ENCODE results near the gene TMBIM6. TPM values are rescaled to one million over a fixed set of nuclear protein-coding genes. Genes with fewer than 3 reads are reported as not detected.
"Not testable (repeated sequence)": the region's sequence is repeated elsewhere in the genome, so short reads cannot be mapped to it uniquely, and the experiment has no call there.

TMBIM6 gene
- total and polyA plus RNA-seq, 2 donors from 2014 or later = 644 to 724 TPM

- peak; percentile 96 to 99 (median 98) for DNase-seq
- peak; percentile 98 for TF ChIP-seq CTCF (IDR thresholded peaks at IDR 0.05; ENCODE audit: borderline replicate concordance, extremely low read depth, insufficient read depth)
- intact Hi-C loops (cut with DNase I) = loop anchor here (5.0 kb wide), 1 partner anchor 65 kb away; no protein-coding TSS in a partner anchor
- Histone ChIP-seq H3K27ac (ENCODE audit: low read depth in 2 of 2, low read length in 2 of 2) (peak within 1 kb of the TSS; percentile 81 to 85), H3K9ac (ENCODE audit: low read length in 3 of 3) (peak within 1 kb of the TSS; percentile 50 to 75 (median 56)), H3K27me3 (ENCODE audit: control insufficient read depth, insufficient read depth, low read length) (no peaks in the 10 kb centered on the region), H3K9me3 (ENCODE audit: control insufficient read depth in 2 of 3, insufficient read depth in 1 of 3, low read length in 3 of 3) (no peaks in the 10 kb centered on the region), H3K4me3 (ENCODE audit: low read length in 3 of 3) (peak within 1 kb of the TSS; percentile 55 to 71 (median 59)), H3K4me1 (ENCODE audit: control insufficient read depth in 2 of 3, insufficient read depth in 2 of 3, low read depth in 1 of 3, low read length in 3 of 3) (peaks cover 0 to 9% (median 0%) of the 10 kb centered on the region in 3 donors), H3K36me3 (ENCODE audit: control insufficient read depth in 2 of 3, insufficient read depth in 3 of 3, low read length in 3 of 3) (no peaks in the 10 kb centered on the region)
- FAIRE-seq = no peak
Observed at GRCh38 chr12:49707128-49707811, 34.1 kb upstream of the TMBIM6 start, which contains the start of gene FMNL3. Gene FMNL3 (minus strand): TSS chr12:49707405. CDS start chr12:49707180, 225 bp downstream.

- H3K4me1 ChIP-seq (ENCODE audit: control insufficient read depth in 2 of 3, insufficient read depth in 2 of 3, low read depth in 1 of 3, low read length in 3 of 3) = peaks cover 0 to 9% (median 0%) of the 10 kb centered on the region in 3 donors
- DNase-seq (peak in 1 of 5 donors; percentile 21), FAIRE-seq (no peak)
- H3K4me3 ChIP-seq (ENCODE audit: low read length in 3 of 3) = peak overlapping the region in 2 of 3 donors; percentile 3 to 42
- no peaks in the 10 kb centered on the region for H3K27me3 ChIP-seq (ENCODE audit: control insufficient read depth, insufficient read depth, low read length)
- H3K9ac ChIP-seq (ENCODE audit: low read length in 3 of 3) = peak overlapping the region in 1 of 3 donors; percentile 52
- no peaks in the 10 kb centered on the region for H3K36me3 ChIP-seq (ENCODE audit: control insufficient read depth in 2 of 3, insufficient read depth in 3 of 3, low read length in 3 of 3)
- H3K9me3 ChIP-seq (ENCODE audit: control insufficient read depth in 2 of 3, insufficient read depth in 1 of 3, low read length in 3 of 3) = no peaks in the 10 kb centered on the region
- no peak for TF ChIP-seq CTCF (IDR thresholded peaks at IDR 0.05; ENCODE audit: borderline replicate concordance, extremely low read depth, insufficient read depth)
- intact Hi-C loops (cut with DNase I) = loop anchor here (5.0 kb wide), 1 partner anchor 65 kb away; no protein-coding TSS in a partner anchor
- H3K27ac ChIP-seq (ENCODE audit: low read depth in 2 of 2, low read length in 2 of 2) = no peak overlapping the region
Observed at GRCh38 chr12:49707812-49708147, 33.6 kb upstream of the TMBIM6 start.

GRCh38 chr12:49708851-49709250, 32.5 kb upstream of the TMBIM6 start:
- no peaks in the 10 kb centered on the region for H3K36me3 ChIP-seq (ENCODE audit: control insufficient read depth in 2 of 3, insufficient read depth in 3 of 3, low read length in 3 of 3)
- H3K4me3 ChIP-seq (ENCODE audit: low read length in 3 of 3) = no peak overlapping the region
- intact Hi-C loops (cut with DNase I) = loop anchor here (5.0 kb wide), 1 partner anchor 67 kb away; no protein-coding TSS in a partner anchor
- H3K4me1 ChIP-seq (ENCODE audit: control insufficient read depth in 2 of 3, insufficient read depth in 2 of 3, low read depth in 1 of 3, low read length in 3 of 3) = peaks cover 0 to 4% (median 0%) of the 10 kb centered on the region in 3 donors
- no peak for TF ChIP-seq CTCF (IDR thresholded peaks at IDR 0.05; ENCODE audit: borderline replicate concordance, extremely low read depth, insufficient read depth)
- no peaks in the 10 kb centered on the region for H3K27me3 ChIP-seq (ENCODE audit: control insufficient read depth, insufficient read depth, low read length)
- DNase-seq (no peak), FAIRE-seq (no peak)
- H3K9ac ChIP-seq (ENCODE audit: low read length in 3 of 3) = no peak overlapping the region
- no peaks in the 10 kb centered on the region for H3K9me3 ChIP-seq (ENCODE audit: control insufficient read depth in 2 of 3, insufficient read depth in 1 of 3, low read length in 3 of 3)
- H3K27ac ChIP-seq (ENCODE audit: low read depth in 2 of 2, low read length in 2 of 2) = no peak overlapping the region

- H3K9me3 ChIP-seq (ENCODE audit: control insufficient read depth in 2 of 3, insufficient read depth in 1 of 3, low read length in 3 of 3); H3K27me3 ChIP-seq (ENCODE audit: control insufficient read depth, insufficient read depth, low read length); H3K27ac ChIP-seq (ENCODE audit: low read depth in 2 of 2, low read length in 2 of 2); H3K4me1 ChIP-seq (ENCODE audit: control insufficient read depth in 2 of 3, insufficient read depth in 2 of 3, low read depth in 1 of 3, low read length in 3 of 3); DNase-seq; H3K36me3 ChIP-seq (ENCODE audit: control insufficient read depth in 2 of 3, insufficient read depth in 3 of 3, low read length in 3 of 3); FAIRE-seq; H3K4me3 ChIP-seq (ENCODE audit: low read length in 3 of 3); H3K9ac ChIP-seq (ENCODE audit: low read length in 3 of 3); intact Hi-C loops (cut with DNase I): not testable (repeated sequence)
Observed at GRCh38 chr12:49713952-49714351, 27.4 kb upstream of the TMBIM6 start.
